ENCODE data around the gene LRRC45. TPM values are rescaled to one million over a fixed set of nuclear protein-coding genes. Genes with fewer than 3 reads are reported as not detected.

LRRC45 gene
- total and polyA plus RNA-seq, 9 of the 15 experiments (the other 6 are each of a cell fraction or from before 2014, with no cell fraction given), result 3.5 to 21.5 (median 11.2) TPM; not detected in 2

DNA sequence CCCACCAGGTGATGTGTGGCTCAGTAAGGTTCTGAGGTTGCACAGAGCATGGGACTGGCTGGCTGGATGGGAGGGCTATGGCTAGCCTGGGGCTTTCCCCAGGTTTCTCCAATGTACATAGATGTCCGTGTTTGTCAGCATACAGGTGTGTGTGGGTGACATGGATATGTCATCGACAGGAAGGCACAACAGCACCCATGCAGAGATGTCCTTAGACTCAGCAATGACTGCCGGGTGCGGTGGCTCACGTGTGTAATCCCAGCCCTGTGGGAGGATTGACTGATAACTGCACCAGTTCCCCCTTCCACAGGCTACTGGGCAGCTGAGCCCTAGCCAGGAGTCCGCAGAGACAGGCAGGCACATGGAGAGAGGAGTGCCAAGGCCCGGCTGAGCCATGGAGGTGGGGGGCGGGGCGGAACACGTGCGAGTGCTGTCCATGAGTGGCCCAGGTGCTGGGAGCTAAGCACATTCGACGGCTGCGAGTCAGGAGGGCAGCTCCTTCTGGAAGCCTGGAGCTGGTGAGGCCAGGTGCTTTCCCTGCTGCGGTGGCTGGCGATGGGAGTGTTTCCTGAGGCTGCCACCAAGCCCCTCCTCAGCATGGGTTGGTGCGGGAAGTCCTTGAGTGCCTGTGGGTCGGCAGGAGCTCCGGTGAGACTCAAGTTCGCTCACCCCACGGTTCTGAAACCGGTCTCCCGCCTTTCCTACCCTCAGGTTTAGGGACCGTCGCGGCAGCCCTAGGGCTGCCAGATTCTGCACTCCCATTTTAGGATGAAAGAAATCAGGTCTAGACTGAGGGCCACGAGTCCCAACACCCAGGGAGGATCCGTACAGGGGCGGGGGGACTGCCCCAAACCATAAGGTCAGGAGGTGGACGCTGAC lies 46.5 kb upstream of the LRRC45 start (continued):
- TF ChIP-seq E2F6 (IDR thresholded peaks at IDR 0.05; ENCODE audit: borderline replicate concordance in 1 of 2, extremely low read depth in 1 of 2, insufficient read depth in 1 of 2, insufficient read length in 1 of 2, low read depth in 1 of 2, low read length in 1 of 2, poor library complexity in 1 of 2, severe bottlenecking in 1 of 2) (peak; percentile 91 to 96), KLF1 (tag; IDR thresholded peaks at IDR 0.05) (0 out of 2 replicates have a peak, but pooled peaks have one; percentile 33), PHF21A (IDR thresholded peaks at IDR 0.05; ENCODE audit: borderline replicate concordance, low read depth) (no peak), ZBTB49 (CRISPR knock-in tag; IDR thresholded peaks at IDR 0.05; ENCODE audit: borderline replicate concordance) (0 out of 2 replicates have a peak, but pooled peaks have one; percentile 63), CREB3 (tag; conservative IDR thresholded peaks at IDR 0.05; ENCODE audit: low read depth) (peak; percentile 79; the same call in 1 of the 2 replicates), NRF1 (conservative IDR thresholded peaks at IDR 0.05 in 1 of 2, IDR thresholded peaks at IDR 0.05 in 1 of 2) (0 out of 4 replicates have a peak, but pooled peaks of 1 of the 2 experiments have one; percentile 5), KDM1A (IDR thresholded peaks at IDR 0.05) (peak in 1 of 2 experiments; percentile 28; a peak in 1 of 4 replicates), GTF2F1 (IDR thresholded peaks at IDR 0.05; ENCODE audit: low read depth, low read length) (no peak), POLR3G (IDR thresholded peaks at IDR 0.05; ENCODE audit: extremely low read depth, insufficient read length, insufficient replicate concordance) (no peak), ZNF589 (CRISPR knock-in tag; IDR thresholded peaks at IDR 0.05; ENCODE audit: low read depth) (0 out of 2 replicates have a peak, but pooled peaks have one; percentile 49)
- TF ChIP-seq, protein P1, sequence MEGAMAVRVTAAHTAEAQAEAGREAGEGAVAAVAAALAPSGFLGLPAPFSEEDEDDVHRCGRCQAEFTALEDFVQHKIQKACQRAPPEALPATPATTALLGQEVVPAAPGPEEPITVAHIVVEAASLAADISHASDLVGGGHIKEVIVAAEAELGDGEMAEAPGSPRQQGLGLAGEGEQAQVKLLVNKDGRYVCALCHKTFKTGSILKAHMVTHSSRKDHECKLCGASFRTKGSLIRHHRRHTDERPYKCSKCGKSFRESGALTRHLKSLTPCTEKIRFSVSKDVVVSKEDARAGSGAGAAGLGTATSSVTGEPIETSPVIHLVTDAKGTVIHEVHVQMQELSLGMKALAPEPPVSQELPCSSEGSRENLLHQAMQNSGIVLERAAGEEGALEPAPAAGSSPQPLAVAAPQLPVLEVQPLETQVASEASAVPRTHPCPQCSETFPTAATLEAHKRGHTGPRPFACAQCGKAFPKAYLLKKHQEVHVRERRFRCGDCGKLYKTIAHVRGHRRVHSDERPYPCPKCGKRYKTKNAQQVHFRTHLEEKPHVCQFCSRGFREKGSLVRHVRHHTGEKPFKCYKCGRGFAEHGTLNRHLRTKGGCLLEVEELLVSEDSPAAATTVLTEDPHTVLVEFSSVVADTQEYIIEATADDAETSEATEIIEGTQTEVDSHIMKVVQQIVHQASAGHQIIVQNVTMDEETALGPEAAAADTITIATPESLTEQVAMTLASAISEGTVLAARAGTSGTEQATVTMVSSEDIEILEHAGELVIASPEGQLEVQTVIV (CRISPR knock-in tag; IDR thresholded peaks at IDR 0.05; ENCODE audit: borderline replicate concordance), result no peak
- TF ChIP-seq, protein P2, sequence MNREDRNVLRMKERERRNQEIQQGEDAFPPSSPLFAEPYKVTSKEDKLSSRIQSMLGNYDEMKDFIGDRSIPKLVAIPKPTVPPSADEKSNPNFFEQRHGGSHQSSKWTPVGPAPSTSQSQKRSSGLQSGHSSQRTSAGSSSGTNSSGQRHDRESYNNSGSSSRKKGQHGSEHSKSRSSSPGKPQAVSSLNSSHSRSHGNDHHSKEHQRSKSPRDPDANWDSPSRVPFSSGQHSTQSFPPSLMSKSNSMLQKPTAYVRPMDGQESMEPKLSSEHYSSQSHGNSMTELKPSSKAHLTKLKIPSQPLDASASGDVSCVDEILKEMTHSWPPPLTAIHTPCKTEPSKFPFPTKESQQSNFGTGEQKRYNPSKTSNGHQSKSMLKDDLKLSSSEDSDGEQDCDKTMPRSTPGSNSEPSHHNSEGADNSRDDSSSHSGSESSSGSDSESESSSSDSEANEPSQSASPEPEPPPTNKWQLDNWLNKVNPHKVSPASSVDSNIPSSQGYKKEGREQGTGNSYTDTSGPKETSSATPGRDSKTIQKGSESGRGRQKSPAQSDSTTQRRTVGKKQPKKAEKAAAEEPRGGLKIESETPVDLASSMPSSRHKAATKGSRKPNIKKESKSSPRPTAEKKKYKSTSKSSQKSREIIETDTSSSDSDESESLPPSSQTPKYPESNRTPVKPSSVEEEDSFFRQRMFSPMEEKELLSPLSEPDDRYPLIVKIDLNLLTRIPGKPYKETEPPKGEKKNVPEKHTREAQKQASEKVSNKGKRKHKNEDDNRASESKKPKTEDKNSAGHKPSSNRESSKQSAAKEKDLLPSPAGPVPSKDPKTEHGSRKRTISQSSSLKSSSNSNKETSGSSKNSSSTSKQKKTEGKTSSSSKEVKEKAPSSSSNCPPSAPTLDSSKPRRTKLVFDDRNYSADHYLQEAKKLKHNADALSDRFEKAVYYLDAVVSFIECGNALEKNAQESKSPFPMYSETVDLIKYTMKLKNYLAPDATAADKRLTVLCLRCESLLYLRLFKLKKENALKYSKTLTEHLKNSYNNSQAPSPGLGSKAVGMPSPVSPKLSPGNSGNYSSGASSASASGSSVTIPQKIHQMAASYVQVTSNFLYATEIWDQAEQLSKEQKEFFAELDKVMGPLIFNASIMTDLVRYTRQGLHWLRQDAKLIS (CRISPR knock-in tag; IDR thresholded peaks at IDR 0.05), result 0 out of 2 replicates have a peak, but pooled peaks have one; percentile 83
